Ramos (cell line): ENCODE results near the gene MB.

ENCODE experiments used
- in situ Hi-C: fragments of 300-500 bp; cut with MboI; formaldehyde crosslinking; loops from one replicate; pipeline ENCODE4 v1.14.3; 2022; ENCODE audit warnings: low sequenced_read_pairs; ENCODE audit not compliant: unreplicated experiment

Gene MB

GRCh38 chr22:35620624-35621251, 3.6 kb upstream of the MB start:
- in situ Hi-C loops: loop anchor here (5.0 kb wide), 1 partner anchor 502 kb away; no protein-coding TSS in a partner anchor

DNA sequence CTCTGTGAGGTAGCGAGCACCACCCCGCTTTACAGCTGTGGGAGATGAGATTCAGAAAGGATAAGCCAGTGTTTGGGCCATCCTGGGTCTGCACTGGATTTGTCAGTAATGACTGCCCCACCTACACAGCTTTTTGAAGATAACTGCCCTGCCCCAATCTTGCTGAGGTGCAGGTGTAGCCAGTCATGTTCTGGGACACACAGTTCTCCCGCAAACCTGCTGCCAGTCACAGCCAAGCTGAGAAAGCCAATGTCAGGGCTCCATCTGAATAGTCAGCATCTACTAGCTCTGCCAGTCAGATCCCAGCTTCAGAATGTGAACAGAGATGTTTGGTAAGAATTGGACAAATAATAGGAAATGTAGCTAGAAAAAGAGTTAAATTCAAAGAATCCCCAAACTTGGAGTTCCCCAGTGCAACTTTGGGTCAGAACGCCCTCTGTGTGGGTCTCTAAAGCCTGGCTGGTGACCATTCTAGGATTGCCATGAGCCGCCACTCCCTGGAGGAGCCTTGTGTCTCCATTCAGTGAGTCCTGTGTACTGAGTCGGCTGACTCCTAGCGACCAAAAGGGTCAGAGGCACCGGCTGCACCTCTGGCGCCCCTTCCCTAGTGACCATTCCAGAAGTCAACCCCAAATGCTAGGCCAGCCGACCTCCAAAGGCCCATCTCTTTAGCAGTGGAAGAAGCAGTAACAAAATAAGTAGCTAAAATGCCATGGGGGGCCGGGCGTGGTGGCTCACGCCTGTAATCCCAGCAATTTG, 2.4 kb upstream of the MB start:
- in situ Hi-C loops: loop anchor here (5.0 kb wide), 1 partner anchor 503 kb away; no protein-coding TSS in a partner anchor

GRCh38 chr22:35618427-35619223, 1.5 kb upstream of the MB start:
- in situ Hi-C loops: no loop called here

- in situ Hi-C loops: no loop called here
Measured at GRCh38 chr22:35616043-35616442, 1.1 kb downstream of the MB start.

- in situ Hi-C loops: no loop called here
Measured at GRCh38 chr22:35615156-35615555, 2.0 kb downstream of the MB start.

GRCh38 chr22:35614404-35614803, 2.7 kb downstream of the MB start:
- in situ Hi-C loops: no loop called here

DNA sequence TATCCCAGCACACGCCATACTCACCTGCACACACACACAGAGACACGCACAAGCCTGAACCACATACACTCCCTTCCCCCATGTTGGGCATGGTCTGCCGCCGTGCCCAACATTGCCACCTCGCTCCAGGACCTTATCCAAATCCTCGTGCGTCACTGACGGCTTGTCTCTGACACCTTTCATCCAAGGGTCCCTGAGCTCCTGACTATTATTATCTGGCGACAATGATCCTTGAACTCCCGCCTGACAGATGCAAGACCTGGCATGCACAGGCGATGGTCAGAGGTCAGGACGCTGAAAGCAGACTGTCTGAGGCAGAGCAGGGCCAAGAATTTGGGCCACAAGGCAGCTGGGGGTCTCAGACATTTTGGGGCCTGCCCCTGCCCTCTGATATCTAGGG, 4.2 kb downstream of the MB start:
- in situ Hi-C loops: no loop called here

DNA sequence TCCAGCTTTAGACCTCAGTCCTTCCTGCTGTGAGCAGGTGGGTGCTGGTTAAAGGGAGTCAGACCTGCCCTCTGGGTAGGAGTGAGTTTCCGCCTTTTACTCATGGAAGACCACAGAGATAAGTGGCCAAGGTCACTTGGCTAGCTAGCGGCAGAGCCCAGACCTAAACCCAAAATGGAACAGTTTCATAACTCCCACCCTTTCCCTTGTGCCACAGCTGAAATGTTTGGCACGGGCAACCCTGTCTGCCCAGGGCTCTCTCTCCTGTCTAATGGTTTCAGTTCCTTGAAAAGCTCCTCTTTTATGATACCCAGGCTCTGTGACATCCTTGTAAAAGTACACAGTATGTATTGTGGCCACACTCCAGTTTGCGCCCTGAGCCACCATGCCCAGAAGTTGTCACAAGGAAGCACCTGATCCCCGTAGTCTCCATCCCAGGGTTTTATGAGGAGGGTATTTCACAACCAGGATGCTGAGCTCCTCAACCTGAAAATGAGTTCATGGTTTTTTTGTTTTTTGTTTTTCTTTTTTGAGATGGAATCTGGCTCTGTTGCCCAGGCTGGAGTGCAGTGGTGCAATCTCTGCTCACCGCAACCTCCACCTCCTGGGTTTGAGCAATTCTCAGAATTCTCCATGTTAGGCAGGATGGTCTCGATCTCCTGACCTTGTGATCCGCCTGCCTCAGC, 5.1 kb downstream of the MB start:
- in situ Hi-C loops: no loop called here

DNA sequence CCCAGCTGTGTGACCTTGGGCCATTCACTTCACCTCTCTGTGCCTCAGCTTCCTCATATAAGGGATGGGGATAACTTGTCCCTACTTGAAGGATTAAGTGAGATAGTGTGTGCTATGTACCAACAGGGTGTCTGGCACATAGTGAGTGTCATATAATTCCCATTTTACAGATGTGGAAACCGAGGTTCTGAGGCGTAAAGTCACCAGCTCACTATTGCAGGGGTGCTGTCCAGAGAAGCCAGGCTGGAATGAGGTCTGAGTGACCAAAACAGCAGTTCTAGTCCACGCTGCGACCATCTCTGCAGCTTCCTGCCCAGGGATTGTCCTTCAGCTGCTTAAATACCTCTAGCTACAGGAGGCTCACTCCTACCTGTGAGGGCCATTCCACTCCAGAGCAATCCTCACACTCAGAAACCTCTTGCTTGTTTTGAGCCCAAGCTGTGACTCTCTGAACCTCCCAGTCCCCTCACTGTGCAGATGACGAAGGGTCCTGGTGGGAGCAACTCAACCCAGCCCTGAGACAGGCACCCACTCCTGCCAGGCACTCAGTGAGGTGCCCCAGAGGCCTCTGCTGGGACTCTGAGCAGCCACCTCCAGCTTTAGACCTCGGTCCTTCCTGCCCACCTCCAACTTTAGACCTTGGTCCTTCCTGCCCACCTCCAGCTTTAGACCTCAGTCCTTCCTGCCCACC, 5.8 kb downstream of the MB start:
- in situ Hi-C loops: no loop called here

GRCh38 chr22:35610741-35611140, 6.4 kb downstream of the MB start:
- in situ Hi-C loops: no loop called here

DNA sequence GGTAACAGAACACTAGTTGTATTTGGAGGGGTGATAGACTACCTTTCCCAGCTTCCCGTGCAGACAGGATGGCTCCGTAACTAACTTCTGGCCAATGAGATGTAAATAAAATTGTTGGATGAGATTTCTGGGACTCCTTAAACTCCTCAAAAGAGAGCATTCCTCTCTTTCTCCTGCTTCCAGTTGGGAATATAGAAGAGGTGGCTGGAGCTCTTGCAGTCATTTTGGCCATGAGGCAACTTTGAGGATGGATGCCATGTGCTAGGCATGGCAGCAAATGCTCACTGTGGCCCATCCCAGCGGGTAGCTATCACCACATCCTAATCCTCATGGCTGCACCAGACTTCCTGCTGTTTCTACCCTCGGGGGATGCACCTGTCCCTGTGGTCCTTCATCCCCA, 7.4 kb downstream of the MB start:
- in situ Hi-C loops: no loop called here

DNA sequence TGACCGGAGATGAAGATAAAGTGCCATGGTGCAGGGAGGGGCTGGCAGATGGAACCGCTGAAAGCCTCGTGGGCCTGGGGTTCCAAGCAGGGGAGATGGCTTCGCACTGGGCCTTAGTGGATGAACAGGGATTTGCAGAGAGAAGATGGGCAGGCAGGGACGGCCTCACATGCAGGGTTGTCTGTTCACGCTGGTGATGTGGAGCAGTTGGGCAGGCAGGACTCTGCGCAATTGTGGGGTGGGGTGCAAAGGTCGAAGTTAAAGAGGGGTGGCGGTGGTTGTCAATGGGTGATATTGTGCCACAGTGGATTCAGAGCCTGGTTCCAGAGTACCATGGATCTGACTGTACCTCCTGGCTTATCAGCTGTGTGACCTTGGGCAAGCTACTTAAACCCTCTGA, 7.9 kb downstream of the MB start:
- in situ Hi-C loops: no loop called here

DNA sequence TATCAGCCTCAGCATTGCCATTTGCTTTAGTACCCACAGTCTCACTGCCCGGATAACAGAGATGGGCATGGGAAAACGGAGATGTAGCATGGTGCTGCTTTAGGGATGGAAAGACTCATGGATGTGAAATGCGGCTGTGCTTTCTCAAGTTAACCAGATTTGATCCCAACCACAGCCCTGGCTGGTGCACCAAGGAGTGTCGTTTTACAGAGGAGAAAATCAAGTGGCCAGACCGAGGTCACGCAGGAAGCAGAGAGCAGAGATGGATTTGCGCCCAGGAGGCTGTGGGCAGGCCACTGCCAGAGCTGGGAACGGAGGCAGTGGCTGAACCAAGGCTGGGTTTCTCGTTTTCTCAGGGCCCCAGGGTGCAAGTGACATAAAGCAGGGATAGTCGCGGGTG, 9.0 kb downstream of the MB start:
- in situ Hi-C loops: no loop called here

DNA sequence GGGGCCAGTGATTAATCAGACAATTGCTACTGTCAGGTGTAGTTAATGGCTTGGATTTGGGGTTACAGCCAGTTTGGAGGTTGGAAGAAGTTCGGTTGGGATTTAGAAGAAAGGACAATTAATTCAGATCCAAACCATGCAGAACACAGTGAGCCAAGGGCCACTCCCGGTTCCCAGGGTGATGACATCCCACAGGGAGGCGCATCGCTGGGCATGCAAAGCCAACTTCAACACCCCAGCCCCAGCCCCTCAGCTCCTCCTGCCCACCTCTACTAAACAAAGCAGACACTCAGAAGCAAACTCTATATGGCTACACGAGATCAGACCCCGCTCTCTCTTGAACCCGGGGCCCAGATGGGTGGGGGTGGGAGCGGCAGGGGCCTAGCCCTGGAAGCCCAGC, 10.2 kb downstream of the MB start:
- in situ Hi-C loops: no loop called here

- in situ Hi-C loops: no loop called here
Measured at GRCh38 chr22:35605851-35606481, 11.2 kb downstream of the MB start.

DNA sequence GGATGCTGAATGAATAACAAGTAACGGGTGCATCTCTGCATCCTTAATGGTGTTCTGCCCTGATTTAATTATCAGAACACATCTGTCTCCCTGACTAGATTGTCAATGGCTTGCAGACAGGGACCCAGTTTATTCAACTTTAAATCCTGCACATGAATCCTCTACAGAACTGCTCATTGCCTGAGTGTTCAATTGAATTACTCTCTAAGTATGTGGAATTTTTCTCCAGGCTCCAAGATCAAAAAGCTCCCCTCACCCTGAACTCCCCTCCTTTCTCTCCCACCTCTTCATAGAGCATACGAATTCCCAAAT, 11.8 kb downstream of the MB start:
- in situ Hi-C loops: no loop called here

- in situ Hi-C loops: no loop called here
Measured at GRCh38 chr22:35604621-35605368, 12.3 kb downstream of the MB start.

DNA sequence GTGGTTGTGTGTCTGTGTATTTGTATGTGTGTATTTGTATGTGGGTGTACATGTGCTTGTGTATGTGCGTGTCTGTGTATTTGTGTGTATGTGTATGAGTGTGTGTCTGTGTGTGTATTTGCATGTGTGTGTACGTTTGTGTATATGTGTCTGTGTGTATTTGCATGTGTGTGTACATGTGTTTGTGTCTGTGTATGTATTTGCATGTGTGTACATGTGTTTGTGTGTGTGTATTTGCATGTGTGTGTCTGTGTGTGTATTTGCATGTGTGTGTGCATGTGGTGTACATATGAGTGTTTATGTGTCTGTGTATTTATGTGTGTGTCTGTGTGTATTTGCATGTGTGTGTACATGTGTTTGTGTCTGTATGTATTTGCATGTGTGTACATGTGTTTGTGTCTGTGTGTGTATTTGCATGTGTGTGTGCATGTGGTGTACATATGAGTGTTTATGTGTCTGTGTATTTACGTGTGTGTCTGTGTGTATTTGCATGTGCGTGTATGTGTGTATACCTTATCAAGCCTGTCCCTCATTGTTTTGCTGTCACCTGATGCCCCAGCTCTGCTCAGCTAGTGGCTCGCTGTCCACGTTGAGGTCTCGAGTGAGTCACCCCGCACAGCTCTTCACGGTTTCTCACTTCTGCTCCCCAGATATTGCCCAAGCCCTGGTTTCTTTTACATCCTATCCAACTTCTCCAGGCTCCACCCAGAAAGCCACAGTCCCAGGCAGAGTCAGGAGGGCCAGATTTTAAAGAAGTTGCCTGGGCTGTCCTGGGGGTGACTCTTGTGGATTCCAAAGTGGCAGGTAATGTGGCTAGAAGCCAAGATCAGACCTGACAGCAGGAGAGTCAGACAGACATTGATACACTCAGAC, 15.2 kb downstream of the MB start:
- in situ Hi-C loops: no loop called here
